IMR-90 (cell line): ENCODE data around the gene FGF2. TPM values are rescaled to one million over a fixed set of nuclear protein-coding genes. Genes with fewer than 3 reads are reported as not detected.

Experiments used
- ATAC-seq: fragments of 200-7000 bp; cut with Tn5 transposase; 2 replicates; pipeline ENCODE4 v1.9.1; 2020; ENCODE audit warnings: low read depth, mild to moderate bottlenecking, moderate library complexity
- BruUV-seq: library from RNA; stranded (reverse); fragments of 400-500 nt; replicated peaks from 2 replicates; lab custom pipeline; 2021; lab: Mats Ljungman, UMichigan
- CTCF ChIA-PET: fragments of 300-600 bp; formaldehyde crosslinking; extraction: SDS; loops from one replicate; lab custom pipeline; 2021; ENCODE audit warnings: antibody characterized with exemption; lab: Yijun Ruan, JAX
- POLR2A ChIA-PET: fragments of 300-600 bp; sonication (Branson Sonifier 250); formaldehyde crosslinking; loops from one replicate; lab custom pipeline; 2022; ENCODE audit warnings: antibody characterized with exemption; ENCODE audit not compliant: unreplicated experiment; lab: Charles Lee
- DNase-seq: peaks from one replicate; pipeline ENCODE4 v3.0.0; 2013
- H2AFZ ChIP-seq: replicated peaks from 2 replicates; pipeline ENCODE3; 2013; ENCODE audit warnings: low read length, mild to moderate bottlenecking; ENCODE audit not compliant: poor library complexity
- H2AK5ac ChIP-seq: 2 replicates; pipeline ENCODE4 v1.6.1; 2013; ENCODE audit warnings: low read depth, low read length, inconsistent platforms
- H2AK9ac ChIP-seq: replicated peaks from 2 replicates; pipeline ENCODE3; 2013; ENCODE audit warnings: mild to moderate bottlenecking, low read depth, low read length, moderate library complexity; ENCODE audit not compliant: poor library complexity
- H2BK120ac ChIP-seq: 2 replicates; pipeline ENCODE4 v1.6.1; 2013; ENCODE audit warnings: low read depth, low read length, inconsistent platforms
- H2BK15ac ChIP-seq: 3 replicates; pipeline ENCODE4 v1.6.1; 2013; ENCODE audit warnings: low read depth, low read length, inconsistent platforms
- H2BK20ac ChIP-seq: 2 replicates; pipeline ENCODE4 v1.6.1; 2013; ENCODE audit warnings: low read depth, mild to moderate bottlenecking, inconsistent platforms, low read length, moderate library complexity
- H2BK5ac ChIP-seq: 2 replicates; pipeline ENCODE4 v1.6.1; 2013; ENCODE audit warnings: mild to moderate bottlenecking, low read depth, low read length, inconsistent platforms; ENCODE audit not compliant: poor library complexity, severe bottlenecking
- H3K14ac ChIP-seq: replicated peaks from 2 replicates; pipeline ENCODE4 v1.6.1; 2013; ENCODE audit warnings: low read depth, low read length, inconsistent platforms
- H3K18ac ChIP-seq: 2 replicates; pipeline ENCODE4 v1.6.1; 2013; ENCODE audit warnings: low read depth, low read length, control low read depth
- H3K23ac ChIP-seq: 2 replicates; pipeline ENCODE4 v1.6.1; 2013; ENCODE audit warnings: low read depth, low read length, inconsistent platforms
- H3K27ac ChIP-seq: 2 replicates; pipeline ENCODE4 v1.5.1; 2013; ENCODE audit warnings: mild to moderate bottlenecking, control low read depth, low read length; ENCODE audit not compliant: insufficient read depth
- H3K27me3 ChIP-seq: 2 replicates; pipeline ENCODE4 v1.6.1; 2013; ENCODE audit warnings: low read length; ENCODE audit not compliant: control insufficient read depth, insufficient read depth
- H3K36me3 ChIP-seq: 2 replicates; pipeline ENCODE4 v1.6.1; 2013; ENCODE audit warnings: low read length, mixed read lengths; ENCODE audit not compliant: control insufficient read depth, insufficient read depth
- H3K4ac ChIP-seq: 2 replicates; pipeline ENCODE4 v1.6.1; 2013; ENCODE audit warnings: low read depth, low read length, inconsistent platforms
- H3K4me1 ChIP-seq: 2 replicates; pipeline ENCODE4 v1.6.1; 2013; ENCODE audit warnings: low read length, mixed read lengths; ENCODE audit not compliant: control insufficient read depth, insufficient read depth
- H3K4me2 ChIP-seq: 2 replicates; pipeline ENCODE4 v1.6.1; 2013; ENCODE audit warnings: low read depth, mild to moderate bottlenecking, control low read depth, low read length, moderate library complexity
- H3K4me3 ChIP-seq: 2 replicates; pipeline ENCODE4 v1.5.1; 2013; ENCODE audit warnings: low read depth, mild to moderate bottlenecking, control low read depth, low read length, moderate library complexity; ENCODE audit not compliant: insufficient read depth
- H3K56ac ChIP-seq: 2 replicates; pipeline ENCODE4 v1.6.1; 2013; ENCODE audit warnings: low read length, inconsistent platforms; ENCODE audit not compliant: insufficient read depth; ENCODE audit errors: extremely low read depth
- H3K79me1 ChIP-seq, 2 experiments: 2 replicates each; pipeline ENCODE4 v1.6.1; 2013; ENCODE audit warnings: low read length in 2 of 2, inconsistent platforms in 1 of 2, low read depth in 1 of 2
- H3K9ac ChIP-seq: 2 replicates; pipeline ENCODE4 v1.6.1; 2013; ENCODE audit warnings: low read depth, low read length, control low read depth
- H3K9me1 ChIP-seq: 2 replicates; pipeline ENCODE4 v1.6.1; 2013; ENCODE audit warnings: low read length, inconsistent platforms; ENCODE audit not compliant: insufficient read depth
- H3K9me3 ChIP-seq: 2 replicates; pipeline ENCODE4 v1.6.1; 2013; ENCODE audit warnings: low read length; ENCODE audit not compliant: control insufficient read depth, insufficient read depth
- H4K20me1 ChIP-seq: 2 replicates; pipeline ENCODE4 v1.6.1; 2013; ENCODE audit warnings: low read length, inconsistent platforms; ENCODE audit not compliant: insufficient read depth
- H4K5ac ChIP-seq: 2 replicates; pipeline ENCODE4 v1.6.1; 2013; ENCODE audit warnings: mild to moderate bottlenecking, low read depth, low read length, control low read depth
- H4K8ac ChIP-seq, 2 experiments: 2 replicates each; pipeline ENCODE4 v1.6.1; 2013; ENCODE audit warnings: low read depth in 2 of 2, low read length in 2 of 2, control low read depth in 1 of 2, inconsistent platforms in 1 of 2
- H4K91ac ChIP-seq: 2 replicates; pipeline ENCODE4 v1.6.1; 2013; ENCODE audit warnings: low read depth, low read length, inconsistent platforms; ENCODE audit not compliant: insufficient read depth
- BHLHE40 ChIP-seq: fragments of 150-350 bp; IDR thresholded peaks from 2 replicates; pipeline ENCODE4 v1.6.1; 2016; ENCODE audit warnings: mild to moderate bottlenecking, low read depth, low read length
- CEBPB ChIP-seq: IDR thresholded peaks from 2 replicates; pipeline ENCODE4 v1.6.1; 2012; ENCODE audit warnings: low read depth, low read length, improper control_type of control experiment
- CHD1 ChIP-seq: IDR thresholded peaks from 2 replicates; pipeline ENCODE4 v1.6.1; 2012; ENCODE audit warnings: low read depth, low read length, improper control_type of control experiment
- ELK1 ChIP-seq: fragments of 150-350 bp; IDR thresholded peaks from 2 replicates; pipeline ENCODE4 v1.6.1; 2016; ENCODE audit warnings: low read depth, mild to moderate bottlenecking, low read length, moderate library complexity, borderline replicate concordance
- MAFK ChIP-seq: IDR thresholded peaks from 2 replicates; pipeline ENCODE4 v1.6.1; 2012; ENCODE audit warnings: low read depth, low read length, improper control_type of control experiment
- NFE2L2 ChIP-seq: fragments of 150-350 bp; IDR thresholded peaks from 2 replicates; pipeline ENCODE4 v1.6.1; 2016; ENCODE audit warnings: low read depth, mild to moderate bottlenecking, low read length
- POLR2A ChIP-seq: IDR thresholded peaks from 2 replicates; pipeline ENCODE4 v1.6.1; 2012; ENCODE audit warnings: mild to moderate bottlenecking, low read depth, low read length
- RAD21 ChIP-seq: IDR thresholded peaks from 2 replicates; pipeline ENCODE4 v1.6.1; 2012; ENCODE audit warnings: low read length, improper control_type of control experiment
- RCOR1 ChIP-seq: IDR thresholded peaks from 2 replicates; pipeline ENCODE4 v1.6.1; 2012; ENCODE audit warnings: mild to moderate bottlenecking, low read length, improper control_type of control experiment; ENCODE audit not compliant: insufficient replicate concordance
- RFX5 ChIP-seq: IDR thresholded peaks from 2 replicates; pipeline ENCODE4 v1.8.0; 2012; ENCODE audit warnings: low read depth, mild to moderate bottlenecking, low read length, moderate library complexity
- SMC3 ChIP-seq: fragments of 150-350 bp; IDR thresholded peaks from 2 replicates; pipeline ENCODE4 v1.6.1; 2016; ENCODE audit warnings: low read depth, mild to moderate bottlenecking, antibody characterized with exemption, low read length, moderate library complexity
- USF2 ChIP-seq: fragments of 150-350 bp; IDR thresholded peaks from 2 replicates; pipeline ENCODE4 v1.6.1; 2017; ENCODE audit warnings: mild to moderate bottlenecking, antibody characterized with exemption, low read length, low read depth
- WGBS, 2 experiments: methylation state at CpG; one replicate each; pipeline versions ENCODE4 v1.1.5 to v1.1.7; 2013; ENCODE audit warnings: missing lambda C conversion rate in 2 of 2; ENCODE audit not compliant: insufficient read length in 1 of 2; ENCODE audit errors: extremely low coverage in 2 of 2; 5-methylcytosine and 5-hydroxymethylcytosine counted together
- dilution Hi-C: fragments of 300-500 bp; cut with HindIII; formaldehyde crosslinking; loops from one replicate; pipeline ENCODE4 v1.14.3; 2018; ENCODE audit warnings: low sequenced_read_pairs; ENCODE audit not compliant: unreplicated experiment
- in situ Hi-C: fragments of 300-500 bp; cut with MboI; formaldehyde crosslinking; loops from 3 replicates; pipeline ENCODE4 v1.14.3; 2019; ENCODE audit warnings: low sequenced_read_pairs, inconsistent platforms, mixed read lengths
- intact Hi-C: fragments of 100-400 bp; cut with micrococcal nuclease; formaldehyde crosslinking; loops from 2 replicates; pipeline ENCODE4 v1.10.0; 2022
- polyA plus RNA-seq, 3 experiments: library from polyadenylated mRNA; depleted of rRNA; stranded (reverse); fragments of >200 nt; gene quantifications; 2 replicates each; pipeline ENCODE4 v1.2.3, GENCODE V29; 2012; ENCODE audit warnings: low replicate concordance in 1 of 3
- total RNA-seq: library from RNA; depleted of rRNA; stranded (reverse); fragments of >200 nt; gene quantifications from 2 replicates; pipeline ENCODE4 v1.2.3, GENCODE V29; 2012

FGF2 gene
- total and polyA plus RNA-seq, 2 of the 4 experiments (the other 2 are of a cell fraction), result 12.9 to 27.1 TPM

- Histone ChIP-seq H3K18ac (no peak overlapping the region), H3K27ac (no peak overlapping the region), H2BK15ac (no peak overlapping the region), H4K5ac (no peak overlapping the region), H4K20me1 (peaks cover 10% of the 10 kb centered on the region; the same call in 1 of the 2 replicates), H3K4me3 (no peak overlapping the region), H2AK9ac (no peak overlapping the region), H3K4me2 (no peak overlapping the region), H2BK5ac (no peak overlapping the region), H3K79me1 (peaks cover 0 to 15% of the 10 kb centered on the region in 2 experiments; a peak in 2 of 4 replicates), H3K14ac (no peak overlapping the region), H4K8ac (no peak overlapping the region), H2AFZ (no peak overlapping the region), H2AK5ac (no peak overlapping the region), H4K91ac (no peak overlapping the region), H3K9ac (no peak overlapping the region), H3K9me3 (no peaks in the 10 kb centered on the region), H2BK20ac (no peak overlapping the region), H3K4me1 (peaks cover 9% of the 10 kb centered on the region), H3K4ac (no peak overlapping the region), H3K36me3 (no peaks in the 10 kb centered on the region), H3K56ac (no peak overlapping the region), H3K27me3 (no peaks in the 10 kb centered on the region), H3K9me1 (peaks cover 7% of the 10 kb centered on the region), H3K23ac (no peak overlapping the region), H2BK120ac (no peak overlapping the region)
- ChIA-PET CTCF (no interaction called here), POLR2A (no interaction called here)
- no TSS peak for BruUV-seq
- no peak for TF ChIP-seq BHLHE40
- no peak for TF ChIP-seq ELK1
- no peak for TF ChIP-seq USF2
- no peak for TF ChIP-seq POLR2A
- TF ChIP-seq CHD1, result no peak
- no peak for TF ChIP-seq CEBPB
- no peak for TF ChIP-seq RAD21
- no peak for TF ChIP-seq RCOR1
- TF ChIP-seq SMC3, result no peak
- no peak for TF ChIP-seq NFE2L2
- no peak for TF ChIP-seq MAFK
- TF ChIP-seq RFX5, result no peak
- DNase-seq (no peak), ATAC-seq (no peak)
- WGBS, 2 experiments, result 83% methylated on average over 1 of the region's 2 CpGs; no CpG with 5 or more reads in 1 of the 2 experiments
- dilution Hi-C loops (no loop called here), intact Hi-C loops (no loop called here), in situ Hi-C loops (no loop called here)
Measured at GRCh38 chr4:122823476-122823875, 3.2 kb upstream of the FGF2 start.
